IMR-90 (cell line): ENCODE measurements around the gene PARP6. TPM values are rescaled to one million over a fixed set of nuclear protein-coding genes. Genes with fewer than 3 reads are reported as not detected.

ENCODE experiments used
- ATAC-seq: fragments of 200-7000 bp; cut with Tn5 transposase; 2 replicates; pipeline ENCODE4 v1.9.1; 2020; ENCODE audit warnings: low read depth, mild to moderate bottlenecking, moderate library complexity
- BruUV-seq: library from RNA; stranded (reverse); fragments of 400-500 nt; replicated peaks from 2 replicates; lab custom pipeline; 2021; lab: Mats Ljungman, UMichigan
- CTCF ChIA-PET: fragments of 300-600 bp; formaldehyde crosslinking; extraction: SDS; loops from one replicate; lab custom pipeline; 2021; ENCODE audit warnings: antibody characterized with exemption; lab: Yijun Ruan, JAX
- POLR2A ChIA-PET: fragments of 300-600 bp; sonication (Branson Sonifier 250); formaldehyde crosslinking; loops from one replicate; lab custom pipeline; 2022; ENCODE audit warnings: antibody characterized with exemption; ENCODE audit not compliant: unreplicated experiment; lab: Charles Lee
- DNase-seq: peaks from one replicate; pipeline ENCODE4 v3.0.0; 2013
- H2AFZ ChIP-seq: replicated peaks from 2 replicates; pipeline ENCODE3; 2013; ENCODE audit warnings: low read length, mild to moderate bottlenecking; ENCODE audit not compliant: poor library complexity
- H2AK5ac ChIP-seq: 2 replicates; pipeline ENCODE4 v1.6.1; 2013; ENCODE audit warnings: low read depth, low read length, inconsistent platforms
- H2AK9ac ChIP-seq: replicated peaks from 2 replicates; pipeline ENCODE3; 2013; ENCODE audit warnings: mild to moderate bottlenecking, low read depth, low read length, moderate library complexity; ENCODE audit not compliant: poor library complexity
- H2BK120ac ChIP-seq: 2 replicates; pipeline ENCODE4 v1.6.1; 2013; ENCODE audit warnings: low read depth, low read length, inconsistent platforms
- H2BK15ac ChIP-seq: 3 replicates; pipeline ENCODE4 v1.6.1; 2013; ENCODE audit warnings: low read depth, low read length, inconsistent platforms
- H2BK20ac ChIP-seq: 2 replicates; pipeline ENCODE4 v1.6.1; 2013; ENCODE audit warnings: low read depth, mild to moderate bottlenecking, inconsistent platforms, low read length, moderate library complexity
- H2BK5ac ChIP-seq: 2 replicates; pipeline ENCODE4 v1.6.1; 2013; ENCODE audit warnings: mild to moderate bottlenecking, low read depth, low read length, inconsistent platforms; ENCODE audit not compliant: poor library complexity, severe bottlenecking
- H3K14ac ChIP-seq: replicated peaks from 2 replicates; pipeline ENCODE4 v1.6.1; 2013; ENCODE audit warnings: low read depth, low read length, inconsistent platforms
- H3K18ac ChIP-seq: 2 replicates; pipeline ENCODE4 v1.6.1; 2013; ENCODE audit warnings: low read depth, low read length, control low read depth
- H3K23ac ChIP-seq: 2 replicates; pipeline ENCODE4 v1.6.1; 2013; ENCODE audit warnings: low read depth, low read length, inconsistent platforms
- H3K27ac ChIP-seq: 2 replicates; pipeline ENCODE4 v1.5.1; 2013; ENCODE audit warnings: mild to moderate bottlenecking, control low read depth, low read length; ENCODE audit not compliant: insufficient read depth
- H3K27me3 ChIP-seq: 2 replicates; pipeline ENCODE4 v1.6.1; 2013; ENCODE audit warnings: low read length; ENCODE audit not compliant: control insufficient read depth, insufficient read depth
- H3K36me3 ChIP-seq: 2 replicates; pipeline ENCODE4 v1.6.1; 2013; ENCODE audit warnings: low read length, mixed read lengths; ENCODE audit not compliant: control insufficient read depth, insufficient read depth
- H3K4ac ChIP-seq: 2 replicates; pipeline ENCODE4 v1.6.1; 2013; ENCODE audit warnings: low read depth, low read length, inconsistent platforms
- H3K4me1 ChIP-seq: 2 replicates; pipeline ENCODE4 v1.6.1; 2013; ENCODE audit warnings: low read length, mixed read lengths; ENCODE audit not compliant: control insufficient read depth, insufficient read depth
- H3K4me2 ChIP-seq: 2 replicates; pipeline ENCODE4 v1.6.1; 2013; ENCODE audit warnings: low read depth, mild to moderate bottlenecking, control low read depth, low read length, moderate library complexity
- H3K4me3 ChIP-seq: 2 replicates; pipeline ENCODE4 v1.5.1; 2013; ENCODE audit warnings: low read depth, mild to moderate bottlenecking, control low read depth, low read length, moderate library complexity; ENCODE audit not compliant: insufficient read depth
- H3K56ac ChIP-seq: 2 replicates; pipeline ENCODE4 v1.6.1; 2013; ENCODE audit warnings: low read length, inconsistent platforms; ENCODE audit not compliant: insufficient read depth; ENCODE audit errors: extremely low read depth
- H3K79me1 ChIP-seq, 2 experiments: 2 replicates each; pipeline ENCODE4 v1.6.1; 2013; ENCODE audit warnings: low read length in 2 of 2, inconsistent platforms in 1 of 2, low read depth in 1 of 2
- H3K9ac ChIP-seq: 2 replicates; pipeline ENCODE4 v1.6.1; 2013; ENCODE audit warnings: low read depth, low read length, control low read depth
- H3K9me1 ChIP-seq: 2 replicates; pipeline ENCODE4 v1.6.1; 2013; ENCODE audit warnings: low read length, inconsistent platforms; ENCODE audit not compliant: insufficient read depth
- H3K9me3 ChIP-seq: 2 replicates; pipeline ENCODE4 v1.6.1; 2013; ENCODE audit warnings: low read length; ENCODE audit not compliant: control insufficient read depth, insufficient read depth
- H4K20me1 ChIP-seq: 2 replicates; pipeline ENCODE4 v1.6.1; 2013; ENCODE audit warnings: low read length, inconsistent platforms; ENCODE audit not compliant: insufficient read depth
- H4K5ac ChIP-seq: 2 replicates; pipeline ENCODE4 v1.6.1; 2013; ENCODE audit warnings: mild to moderate bottlenecking, low read depth, low read length, control low read depth
- H4K8ac ChIP-seq, 2 experiments: 2 replicates each; pipeline ENCODE4 v1.6.1; 2013; ENCODE audit warnings: low read depth in 2 of 2, low read length in 2 of 2, control low read depth in 1 of 2, inconsistent platforms in 1 of 2
- H4K91ac ChIP-seq: 2 replicates; pipeline ENCODE4 v1.6.1; 2013; ENCODE audit warnings: low read depth, low read length, inconsistent platforms; ENCODE audit not compliant: insufficient read depth
- BHLHE40 ChIP-seq: fragments of 150-350 bp; IDR thresholded peaks from 2 replicates; pipeline ENCODE4 v1.6.1; 2016; ENCODE audit warnings: mild to moderate bottlenecking, low read depth, low read length
- CEBPB ChIP-seq: IDR thresholded peaks from 2 replicates; pipeline ENCODE4 v1.6.1; 2012; ENCODE audit warnings: low read depth, low read length, improper control_type of control experiment
- CTCF ChIP-seq: conservative IDR thresholded peaks from 2 replicates; pipeline ENCODE4 v1.5.1; 2012; ENCODE audit warnings: mild to moderate bottlenecking, low read depth, low read length, improper control_type of control experiment
- MAFK ChIP-seq: IDR thresholded peaks from 2 replicates; pipeline ENCODE4 v1.6.1; 2012; ENCODE audit warnings: low read depth, low read length, improper control_type of control experiment
- MAZ ChIP-seq: IDR thresholded peaks from 2 replicates; pipeline ENCODE4 v1.6.1; 2012; ENCODE audit warnings: low read depth, mild to moderate bottlenecking, low read length, improper control_type of control experiment, moderate library complexity, borderline replicate concordance
- MXI1 ChIP-seq: IDR thresholded peaks from 2 replicates; pipeline ENCODE4 v1.6.1; 2012; ENCODE audit warnings: low read depth, mild to moderate bottlenecking, low read length, moderate library complexity, borderline replicate concordance
- RAD21 ChIP-seq: IDR thresholded peaks from 2 replicates; pipeline ENCODE4 v1.6.1; 2012; ENCODE audit warnings: low read length, improper control_type of control experiment
- RCOR1 ChIP-seq: IDR thresholded peaks from 2 replicates; pipeline ENCODE4 v1.6.1; 2012; ENCODE audit warnings: mild to moderate bottlenecking, low read length, improper control_type of control experiment; ENCODE audit not compliant: insufficient replicate concordance
- RFX5 ChIP-seq: IDR thresholded peaks from 2 replicates; pipeline ENCODE4 v1.8.0; 2012; ENCODE audit warnings: low read depth, mild to moderate bottlenecking, low read length, moderate library complexity
- SMC3 ChIP-seq: fragments of 150-350 bp; IDR thresholded peaks from 2 replicates; pipeline ENCODE4 v1.6.1; 2016; ENCODE audit warnings: low read depth, mild to moderate bottlenecking, antibody characterized with exemption, low read length, moderate library complexity
- USF2 ChIP-seq: fragments of 150-350 bp; IDR thresholded peaks from 2 replicates; pipeline ENCODE4 v1.6.1; 2017; ENCODE audit warnings: mild to moderate bottlenecking, antibody characterized with exemption, low read length, low read depth
- WGBS, 2 experiments: methylation state at CpG; one replicate each; pipeline versions ENCODE4 v1.1.5 to v1.1.7; 2013; ENCODE audit warnings: missing lambda C conversion rate in 2 of 2; ENCODE audit not compliant: insufficient read length in 1 of 2; ENCODE audit errors: extremely low coverage in 2 of 2; 5-methylcytosine and 5-hydroxymethylcytosine counted together
- dilution Hi-C: fragments of 300-500 bp; cut with HindIII; formaldehyde crosslinking; loops from one replicate; pipeline ENCODE4 v1.14.3; 2018; ENCODE audit warnings: low sequenced_read_pairs; ENCODE audit not compliant: unreplicated experiment
- in situ Hi-C: fragments of 300-500 bp; cut with MboI; formaldehyde crosslinking; loops from 3 replicates; pipeline ENCODE4 v1.14.3; 2019; ENCODE audit warnings: low sequenced_read_pairs, inconsistent platforms, mixed read lengths
- intact Hi-C: fragments of 100-400 bp; cut with micrococcal nuclease; formaldehyde crosslinking; loops from 2 replicates; pipeline ENCODE4 v1.10.0; 2022
- polyA plus RNA-seq, 3 experiments: library from polyadenylated mRNA; depleted of rRNA; stranded (reverse); fragments of >200 nt; gene quantifications; 2 replicates each; pipeline ENCODE4 v1.2.3, GENCODE V29; 2012; ENCODE audit warnings: low replicate concordance in 1 of 3
- total RNA-seq: library from RNA; depleted of rRNA; stranded (reverse); fragments of >200 nt; gene quantifications from 2 replicates; pipeline ENCODE4 v1.2.3, GENCODE V29; 2012

Gene PARP6
- total and polyA plus RNA-seq, 2 of the 4 experiments (the other 2 are of a cell fraction): 13.4 to 45.1 TPM

GRCh38 chr15:72205273-72205672, 67.1 kb downstream of the PARP6 start:
- Histone ChIP-seq H3K14ac (no peak overlapping the region), H4K20me1 (peaks cover 95% of the 10 kb centered on the region), H2BK5ac (no peak overlapping the region), H2AK9ac (no peak overlapping the region), H2BK120ac (no peak overlapping the region), H3K23ac (no peak overlapping the region), H3K4me3 (no peak overlapping the region), H3K9ac (no peak overlapping the region), H3K18ac (no peak overlapping the region), H3K27me3 (no peaks in the 10 kb centered on the region), H3K79me1 (peaks cover 59 to 93% of the 10 kb centered on the region in 2 experiments), H3K9me3 (no peaks in the 10 kb centered on the region), H3K4me1 (peaks cover 2% of the 10 kb centered on the region; the same call in 1 of the 2 replicates), H3K56ac (no peak overlapping the region), H4K8ac (no peak overlapping the region), H2AFZ (no peak overlapping the region), H2BK15ac (no peak overlapping the region), H4K5ac (no peak overlapping the region), H3K36me3 (peaks cover 90% of the 10 kb centered on the region), H2BK20ac (no peak overlapping the region), H3K4ac (no peak overlapping the region), H3K9me1 (peaks cover 12% of the 10 kb centered on the region), H3K4me2 (no peak overlapping the region), H4K91ac (no peak overlapping the region), H2AK5ac (no peak overlapping the region), H3K27ac (no peak overlapping the region)
- ChIA-PET POLR2A (no interaction called here), CTCF (interaction anchor here (1.3 kb wide), 1 partner anchor 21 kb away, joined by 3 read pairs; no protein-coding TSS in a partner anchor)
- DNase-seq (no peak), ATAC-seq (no peak)
- 100% methylated on average over 1 of the region's 2 CpGs; no CpG with 5 or more reads in 1 of the 2 experiments for WGBS, 2 experiments
- intact Hi-C loops: no loop called here
- TF ChIP-seq CTCF: no peak
- TF ChIP-seq MAZ: no peak
- no peak for TF ChIP-seq SMC3
- no peak for TF ChIP-seq BHLHE40
- TF ChIP-seq RCOR1: no peak
- TF ChIP-seq USF2: no peak
- TF ChIP-seq CEBPB: no peak
- TF ChIP-seq MXI1: no peak
- TF ChIP-seq MAFK: no peak
- TF ChIP-seq RFX5: no peak
- no peak for TF ChIP-seq RAD21
- BruUV-seq: no TSS peak
- dilution Hi-C loops: no loop called here
- in situ Hi-C loops: no loop called here
